GM12873 (cell line): ENCODE data around the gene CCNJL.

Source experiments
- TF ChIP-seq, protein P1 (sequence below): IDR thresholded peaks from 2 replicates; pipeline ENCODE4 v1.5.1; 2012; ENCODE audit warnings: low read depth, mild to moderate bottlenecking, moderate library complexity, low read length, control low read depth; ENCODE audit not compliant: insufficient read depth; ENCODE audit errors: missing control alignments

The CCNJL gene

DNA sequence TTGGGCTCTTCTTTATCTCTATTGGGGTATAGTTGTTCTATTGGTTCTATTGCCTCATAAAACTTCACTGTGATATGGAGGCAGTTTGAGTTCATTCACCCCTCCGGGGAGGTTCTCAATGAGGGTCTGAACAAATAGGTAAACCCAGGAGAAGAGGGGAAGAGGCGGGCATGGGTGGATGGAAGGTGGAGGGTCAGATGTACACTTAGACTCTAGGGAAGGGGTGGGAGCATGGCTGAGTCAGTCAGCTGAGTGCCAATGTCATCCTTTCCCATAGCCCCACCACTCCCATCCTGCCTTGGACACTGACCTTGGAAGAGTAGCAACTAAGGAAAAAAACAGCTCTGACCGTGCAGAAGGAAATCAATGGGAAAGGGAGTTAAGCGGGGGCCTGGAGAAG lies 93.0 kb downstream of the CCNJL start:
- TF ChIP-seq, protein P1, sequence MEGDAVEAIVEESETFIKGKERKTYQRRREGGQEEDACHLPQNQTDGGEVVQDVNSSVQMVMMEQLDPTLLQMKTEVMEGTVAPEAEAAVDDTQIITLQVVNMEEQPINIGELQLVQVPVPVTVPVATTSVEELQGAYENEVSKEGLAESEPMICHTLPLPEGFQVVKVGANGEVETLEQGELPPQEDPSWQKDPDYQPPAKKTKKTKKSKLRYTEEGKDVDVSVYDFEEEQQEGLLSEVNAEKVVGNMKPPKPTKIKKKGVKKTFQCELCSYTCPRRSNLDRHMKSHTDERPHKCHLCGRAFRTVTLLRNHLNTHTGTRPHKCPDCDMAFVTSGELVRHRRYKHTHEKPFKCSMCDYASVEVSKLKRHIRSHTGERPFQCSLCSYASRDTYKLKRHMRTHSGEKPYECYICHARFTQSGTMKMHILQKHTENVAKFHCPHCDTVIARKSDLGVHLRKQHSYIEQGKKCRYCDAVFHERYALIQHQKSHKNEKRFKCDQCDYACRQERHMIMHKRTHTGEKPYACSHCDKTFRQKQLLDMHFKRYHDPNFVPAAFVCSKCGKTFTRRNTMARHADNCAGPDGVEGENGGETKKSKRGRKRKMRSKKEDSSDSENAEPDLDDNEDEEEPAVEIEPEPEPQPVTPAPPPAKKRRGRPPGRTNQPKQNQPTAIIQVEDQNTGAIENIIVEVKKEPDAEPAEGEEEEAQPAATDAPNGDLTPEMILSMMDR: no peak

DNA sequence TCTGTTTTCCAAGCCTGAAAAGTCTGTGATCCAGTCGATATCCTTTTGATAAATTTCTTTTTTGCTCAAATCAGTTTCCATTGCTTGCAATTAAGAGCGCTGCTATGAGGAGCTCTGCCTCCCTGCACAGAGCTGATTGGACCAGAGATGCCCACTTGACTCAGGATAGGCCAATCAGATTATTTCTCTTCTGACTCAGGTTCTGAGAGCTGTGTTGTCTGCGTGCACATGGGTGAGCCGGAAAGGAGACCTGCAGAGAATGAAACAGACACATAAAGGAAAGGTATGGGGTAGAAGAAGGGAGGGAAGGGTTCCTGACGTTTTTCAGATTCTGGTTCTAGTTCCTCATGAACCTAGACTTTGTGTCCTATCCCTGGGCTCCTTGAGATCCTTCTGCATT lies 98.8 kb downstream of the CCNJL start:
- TF ChIP-seq, protein P1: no peak

DNA sequence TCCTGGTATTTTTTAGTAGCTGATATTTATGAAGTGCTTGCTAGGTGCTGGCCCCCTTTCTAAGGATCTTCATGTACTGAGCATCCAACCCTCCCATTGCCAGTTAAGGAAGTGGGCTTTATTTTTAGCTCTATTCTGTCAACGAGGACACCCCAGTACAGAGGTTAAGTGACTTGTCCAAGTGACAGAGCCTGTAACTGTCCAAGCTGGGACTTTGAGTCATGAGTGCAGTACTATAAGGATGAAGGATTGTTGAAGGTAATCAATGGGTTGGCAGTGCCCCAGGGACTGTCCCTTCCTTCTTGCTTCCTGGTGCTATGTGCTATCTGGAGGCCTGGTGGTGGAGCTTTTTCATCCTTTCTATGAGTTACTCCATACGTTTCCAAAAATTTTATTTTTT lies 101.0 kb downstream of the CCNJL start:
- TF ChIP-seq, protein P1: no peak

DNA sequence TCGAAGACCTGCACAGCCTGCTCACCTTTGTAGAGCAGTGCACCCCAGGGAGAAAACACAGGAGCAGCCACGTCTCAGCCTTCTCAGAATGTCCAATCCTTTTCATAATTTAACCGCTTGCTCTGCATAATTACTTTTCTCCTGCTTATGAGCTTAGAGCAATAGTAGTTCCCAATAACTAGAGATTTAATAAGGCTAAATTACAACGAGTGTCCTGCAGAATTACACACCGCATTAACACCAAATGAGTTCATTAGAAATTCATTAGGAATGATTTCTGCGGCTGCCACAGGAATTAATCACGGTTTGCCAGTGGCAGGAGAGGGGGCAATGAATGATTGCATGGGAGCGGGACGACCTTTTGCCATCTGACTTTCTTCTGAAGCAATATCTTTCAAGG lies 101.8 kb downstream of the CCNJL start:
- TF ChIP-seq, protein P1: no peak

DNA sequence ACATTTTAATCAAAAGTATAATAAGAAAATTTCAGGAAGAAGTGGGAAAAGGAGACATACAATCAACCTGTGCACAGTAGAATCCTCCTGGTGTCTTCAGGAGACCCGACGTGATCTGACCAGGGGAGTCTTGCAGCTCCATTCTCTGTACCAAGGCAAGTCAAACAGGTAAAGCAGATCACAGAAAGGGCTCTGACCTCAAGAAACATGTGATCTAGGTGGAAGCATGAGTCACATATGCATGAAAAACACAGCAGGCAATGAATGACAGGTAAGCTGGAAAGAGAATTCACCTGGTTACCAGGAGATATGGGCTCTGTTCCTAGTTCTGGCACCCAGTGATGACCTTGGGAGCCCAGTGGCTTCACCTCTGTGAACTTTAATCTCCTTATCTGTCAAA lies 102.4 kb downstream of the CCNJL start:
- TF ChIP-seq, protein P1: no peak

DNA sequence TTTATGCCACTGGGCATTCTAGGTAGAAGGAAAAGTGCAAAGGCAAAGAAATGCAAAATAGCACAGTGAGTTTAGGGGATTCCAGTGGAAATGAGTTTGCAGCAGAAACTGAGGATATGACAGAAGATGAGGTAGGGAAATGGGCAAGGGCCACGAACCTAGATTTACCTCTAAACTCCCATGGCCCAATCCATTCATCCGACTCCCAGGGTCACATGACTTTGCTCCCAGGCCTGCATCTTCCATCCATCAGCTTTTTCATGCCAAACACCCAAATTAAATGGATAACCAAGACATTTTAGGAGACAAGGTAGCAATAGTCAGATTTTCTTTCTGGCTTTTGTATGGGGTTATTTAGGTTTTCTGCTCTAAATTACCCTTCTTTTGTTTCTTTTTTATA lies 105.3 kb downstream of the CCNJL start:
- TF ChIP-seq, protein P1: no peak
